CD4-positive, alpha-beta T cell (primary cell): Measurements from ENCODE around the gene REEP5. TPM values are rescaled to one million over a fixed set of nuclear protein-coding genes. Genes with fewer than 3 reads are reported as not detected.

ENCODE experiments used
- ATAC-seq: fragments of 200-7000 bp; cut with Tn5 transposase; one replicate; pipeline ENCODE4 v1.10.0; 2022; ENCODE audit warnings: mild to moderate bottlenecking; ENCODE audit not compliant: poor library complexity
- CTCF ChIA-PET: fragments of 350-600 bp; sonication (Branson Sonifier 250); formaldehyde crosslinking; loops from one replicate; lab custom pipeline; 2021; ENCODE audit warnings: antibody characterized with exemption, inconsistent platforms; lab: Charles Lee
- POLR2A ChIA-PET: fragments of 350-600 bp; sonication (Branson Sonifier 250); formaldehyde crosslinking; loops from one replicate; lab custom pipeline; 2021; ENCODE audit warnings: antibody characterized with exemption, inconsistent platforms; lab: Charles Lee
- DNase-seq, 14 experiments: peaks; one replicate each; pipeline ENCODE4 v3.0.0-alpha.2; 2013 to 2020; ENCODE audit warnings: mixed read lengths in 2 of 14
- H3K27ac ChIP-seq, 2 donors: one replicate each; pipeline versions ENCODE4 v1.5.1 to v1.7.0; 2013; ENCODE audit warnings: low read length in 2 of 2, low read depth in 1 of 2, mild to moderate bottlenecking in 1 of 2
- H3K27me3 ChIP-seq, 2 experiments: 1 replicate in 1 of 2; 2 replicates in 1 of 2; pipeline versions ENCODE4 v1.6.1 to v1.7.0; 2013; ENCODE audit warnings: low read length in 2 of 2, control low read depth in 1 of 2, mild to moderate bottlenecking in 1 of 2, moderate library complexity in 1 of 2; ENCODE audit not compliant: insufficient read depth in 2 of 2, control insufficient read depth in 1 of 2
- H3K36me3 ChIP-seq: one replicate; pipeline ENCODE4 v1.6.1; 2013; ENCODE audit warnings: low read length, control low read depth; ENCODE audit not compliant: insufficient read depth
- H3K4me1 ChIP-seq: one replicate; pipeline ENCODE4 v1.6.1; 2013; ENCODE audit warnings: low read length, control low read depth; ENCODE audit not compliant: insufficient read depth
- H3K4me3 ChIP-seq: one replicate; pipeline ENCODE4 v1.5.1; 2013; ENCODE audit warnings: mild to moderate bottlenecking, low read length, moderate library complexity
- H3K9me3 ChIP-seq, 2 experiments: 1 replicate in 1 of 2; 2 replicates in 1 of 2; pipeline versions ENCODE4 v1.6.1 to v1.7.0; 2013; ENCODE audit warnings: low read length in 2 of 2, mild to moderate bottlenecking in 2 of 2, control low read depth in 1 of 2, moderate library complexity in 1 of 2; ENCODE audit not compliant: control insufficient read depth in 1 of 2, insufficient read depth in 1 of 2
- H3K27ac Mint-ChIP-seq: one replicate; pipeline ENCODE4 v1.8.0; 2020; ENCODE audit warnings: mixed read lengths
- H3K27me3 Mint-ChIP-seq: one replicate; pipeline ENCODE4 v1.8.0; 2021; ENCODE audit warnings: mixed read lengths
- H3K36me3 Mint-ChIP-seq: one replicate; pipeline ENCODE4 v1.8.0; 2021; ENCODE audit warnings: low read depth, mixed read lengths
- H3K4me1 Mint-ChIP-seq: one replicate; pipeline ENCODE4 v1.8.0; 2021; ENCODE audit warnings: low read depth, mixed read lengths
- H3K4me3 Mint-ChIP-seq: one replicate; pipeline ENCODE4 v1.8.0; 2020; ENCODE audit warnings: mild to moderate bottlenecking, mixed read lengths
- H3K9me3 Mint-ChIP-seq: one replicate; pipeline ENCODE4 v1.8.0; 2020; ENCODE audit warnings: mixed read lengths
- CTCF ChIP-seq: fragments of 200-600 bp; IDR thresholded peaks from one replicate; pipeline ENCODE4 v1.8.0; 2022; ENCODE audit warnings: antibody characterized with exemption, mild to moderate bottlenecking
- intact Hi-C, 2 experiments: fragments of 100-400 bp; cut with DNase I in 1 of 2; cut with micrococcal nuclease in 1 of 2; formaldehyde crosslinking; loops; one replicate each; pipeline versions ENCODE4 v1.15.1 to v1.9.0; 2023 to 2025; cut with DNase I, micrococcal nuclease
- total RNA-seq, 174 experiments: library from RNA in 2 of 174; stranded (reverse) in 2 of 174; gene quantifications; one replicate each; pipeline ENCODE4 v1.2.3 and lab custom pipeline; 2021 to 2026

REEP5 gene
- total RNA-seq, 2 experiments from 2014 or later: 25.3 to 26.6 TPM

DNA sequence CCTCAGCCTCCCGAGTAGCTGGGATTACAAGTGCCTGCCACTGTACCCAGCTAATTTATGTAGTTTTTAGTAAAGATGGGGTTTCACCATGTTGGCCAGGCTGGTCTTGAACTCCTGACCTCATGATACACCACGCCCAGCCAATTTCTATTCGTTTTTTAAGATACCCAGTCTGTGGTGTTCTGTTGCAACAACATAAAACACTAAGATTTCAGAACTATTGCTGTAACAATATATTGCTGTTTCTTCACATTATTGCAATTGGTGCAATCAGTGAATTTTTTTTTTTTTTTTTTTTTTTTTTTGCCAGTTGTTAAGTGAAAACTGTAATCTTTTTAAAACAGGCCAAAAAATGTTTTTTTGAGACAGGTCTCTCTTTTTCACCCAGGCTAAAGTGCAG is 51.1 kb downstream of the REEP5 start:
- Mint-ChIP-seq H3K27ac (no peak overlapping the region), H3K27me3 (no peaks in the 10 kb centered on the region), H3K9me3 (no peaks in the 10 kb centered on the region), H3K4me3 (no peak overlapping the region), H3K36me3 (peaks cover 68% of the 10 kb centered on the region), H3K4me1 (peaks cover 32% of the 10 kb centered on the region)
- ChIA-PET POLR2A (no interaction called here), CTCF (no interaction called here)
- ATAC-seq (no peak), DNase-seq (no peak)
- Histone ChIP-seq H3K9me3 (no peaks in the 10 kb centered on the region), H3K36me3 (peaks cover 48% of the 10 kb centered on the region), H3K27me3 (no peaks in the 10 kb centered on the region), H3K4me1 (peaks cover 20% of the 10 kb centered on the region), H3K27ac (no peak overlapping the region), H3K4me3 (no peak overlapping the region)
- no peak for TF ChIP-seq CTCF
- intact Hi-C loops: no loop called here

DNA sequence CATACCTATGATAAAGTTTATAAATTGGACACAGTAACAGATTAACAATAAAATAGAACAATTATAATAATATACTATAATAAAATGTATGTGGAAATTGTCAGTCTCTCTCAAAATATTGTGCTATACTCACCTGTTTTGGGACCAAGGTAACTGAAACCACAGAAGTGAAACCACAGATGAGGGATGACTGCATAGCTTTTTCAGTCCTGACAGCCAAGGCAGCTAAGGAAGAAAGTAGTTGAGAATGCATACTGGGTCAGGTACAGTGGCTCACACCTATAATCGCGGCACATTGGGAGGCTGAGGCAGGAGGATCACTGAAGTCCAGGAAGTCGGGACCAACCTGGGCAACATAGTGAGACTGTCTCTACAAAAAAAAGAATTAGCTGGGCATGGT is 52.1 kb downstream of the REEP5 start:
- ATAC-seq: peak; percentile 44
- no peak overlapping the region for H3K4me3 ChIP-seq
- peak in 4 of 14 experiments; percentile 11 to 36 (median 19) for DNase-seq
- H3K27me3 Mint-ChIP-seq: no peaks in the 10 kb centered on the region
- no peak overlapping the region for H3K4me3 Mint-ChIP-seq
- peak overlapping the region; percentile 70 for H3K27ac Mint-ChIP-seq
- peaks cover 68% of the 10 kb centered on the region for H3K36me3 Mint-ChIP-seq
- H3K27me3 ChIP-seq: no peaks in the 10 kb centered on the region
- H3K27ac ChIP-seq: no peak overlapping the region
- H3K9me3 Mint-ChIP-seq: no peaks in the 10 kb centered on the region
- peaks cover 32% of the 10 kb centered on the region for H3K4me1 Mint-ChIP-seq
- H3K9me3 ChIP-seq: no peaks in the 10 kb centered on the region
- TF ChIP-seq CTCF: no peak
- H3K4me1 ChIP-seq: peaks cover 20% of the 10 kb centered on the region
- CTCF ChIA-PET: no interaction called here
- H3K36me3 ChIP-seq: peaks cover 48% of the 10 kb centered on the region
- intact Hi-C loops: loop anchor here (10.0 kb wide), 3 partner anchors 95 to 645 kb away; partner anchors contain the start of gene YTHDC2 (in 1 of the 2)
- POLR2A ChIA-PET: interaction anchor here (0.9 to 1.0 kb wide), 2 partner anchors 9 to 34 kb away, joined by 3 read pairs; no protein-coding TSS in a partner anchor

- Mint-ChIP-seq H3K27ac (peak overlapping the region; percentile 20), H3K4me3 (no peak overlapping the region), H3K27me3 (no peaks in the 10 kb centered on the region), H3K9me3 (no peaks in the 10 kb centered on the region), H3K36me3 (peaks cover 74% of the 10 kb centered on the region), H3K4me1 (peaks cover 44% of the 10 kb centered on the region)
- no peak for DNase-seq
- no peak for ATAC-seq
- Histone ChIP-seq H3K36me3 (peaks cover 69% of the 10 kb centered on the region), H3K27me3 (no peaks in the 10 kb centered on the region), H3K27ac (no peak overlapping the region), H3K4me3 (no peak overlapping the region), H3K9me3 (no peaks in the 10 kb centered on the region), H3K4me1 (peaks cover 18% of the 10 kb centered on the region)
- no peak for TF ChIP-seq CTCF
- POLR2A ChIA-PET: interaction anchor here (1.2 to 1.5 kb wide), 2 partner anchors 11 to 109 kb away, joined by 4 read pairs; partner anchors contain the start of gene DCP2
- CTCF ChIA-PET: interaction anchor here (2.6 kb wide), 1 partner anchor 19 kb away, joined by 7 read pairs; no protein-coding TSS in a partner anchor
- intact Hi-C loops: loop anchor here (10.0 kb wide), 3 partner anchors 97 to 647 kb away; partner anchors contain the start of gene YTHDC2 (in 1 of the 2)
Measured at GRCh38 chr5:112867411-112867810, 54.6 kb downstream of the REEP5 start.
